ENCODE data around the gene ITPRIPL2. TPM values are rescaled to one million over a fixed set of nuclear protein-coding genes. Genes with fewer than 3 reads are reported as not detected.

ITPRIPL2 gene
- total and polyA plus RNA-seq, 2 of the 13 experiments (the other 11 are each of a cell fraction or from before 2014, with no cell fraction given): 5.9 to 12.6 TPM

GRCh38 chr16:19086322-19087199 is 27.2 kb upstream of the ITPRIPL2 start (continued):
- TF ChIP-seq ZNF83 (CRISPR knock-in tag; IDR thresholded peaks at IDR 0.05; ENCODE audit: borderline replicate concordance) (peak; percentile 58; the same call in 1 of the 2 replicates), YY1 (IDR thresholded peaks at IDR 0.05; ENCODE audit: insufficient read depth, insufficient replicate concordance, low read depth, low read length) (peak; percentile 78), IKZF4 (CRISPR knock-in tag; IDR thresholded peaks at IDR 0.05; ENCODE audit: borderline replicate concordance, low read depth, not compliant biosample characterization) (peak; percentile 28), NCOA5 (CRISPR knock-in tag; IDR thresholded peaks at IDR 0.05) (no peak), MED13 (CRISPR knock-in tag; IDR thresholded peaks at IDR 0.05) (peak; percentile 39; the same call in 1 of the 2 replicates), IRX3 (CRISPR knock-in tag; IDR thresholded peaks at IDR 0.05; ENCODE audit: borderline replicate concordance, low read depth) (0 out of 2 replicates have a peak, but pooled peaks have one; percentile 31), CREM (IDR thresholded peaks at IDR 0.05) (no peak), CREM (CRISPR knock-in tag; IDR thresholded peaks at IDR 0.05) (no peak), ZNF788 (CRISPR knock-in tag; IDR thresholded peaks at IDR 0.05; ENCODE audit: borderline replicate concordance) (peak; percentile 93; the same call in 1 of the 2 replicates), FLYWCH1 (CRISPR knock-in tag; IDR thresholded peaks at IDR 0.05) (no peak), REXO4 (CRISPR knock-in tag; IDR thresholded peaks at IDR 0.05; ENCODE audit: borderline replicate concordance) (no peak), MNT (IDR thresholded peaks at IDR 0.05) (no peak), ELF3 (CRISPR knock-in tag; IDR thresholded peaks at IDR 0.05) (peak; percentile 88), HDAC2 (CRISPR knock-in tag; IDR thresholded peaks at IDR 0.05) (peak; percentile 84), MTF2 (CRISPR knock-in tag; IDR thresholded peaks at IDR 0.05; ENCODE audit: borderline replicate concordance) (peak; percentile 83), ZNF382 (CRISPR knock-in tag; IDR thresholded peaks at IDR 0.05; ENCODE audit: borderline replicate concordance) (no peak), SP5 (CRISPR knock-in tag; IDR thresholded peaks at IDR 0.05; ENCODE audit: borderline replicate concordance, low read depth) (no peak), CCAR2 (optimal IDR thresholded peaks at IDR 0.05; ENCODE audit: low read depth, low read length) (no peak), DPF2 (CRISPR knock-in tag; IDR thresholded peaks at IDR 0.05; ENCODE audit: borderline replicate concordance, low read depth) (no peak; the same call in 1 of the 2 replicates), SALL2 (CRISPR knock-in tag; IDR thresholded peaks at IDR 0.05) (peak; percentile 94), ZNF746 (CRISPR knock-in tag; IDR thresholded peaks at IDR 0.05) (no peak), ESRRA (CRISPR knock-in tag; IDR thresholded peaks at IDR 0.05; ENCODE audit: low read depth) (peak; percentile 99), ZFP36L1 (CRISPR knock-in tag; IDR thresholded peaks at IDR 0.05) (no peak)
- TF ChIP-seq, protein P1, sequence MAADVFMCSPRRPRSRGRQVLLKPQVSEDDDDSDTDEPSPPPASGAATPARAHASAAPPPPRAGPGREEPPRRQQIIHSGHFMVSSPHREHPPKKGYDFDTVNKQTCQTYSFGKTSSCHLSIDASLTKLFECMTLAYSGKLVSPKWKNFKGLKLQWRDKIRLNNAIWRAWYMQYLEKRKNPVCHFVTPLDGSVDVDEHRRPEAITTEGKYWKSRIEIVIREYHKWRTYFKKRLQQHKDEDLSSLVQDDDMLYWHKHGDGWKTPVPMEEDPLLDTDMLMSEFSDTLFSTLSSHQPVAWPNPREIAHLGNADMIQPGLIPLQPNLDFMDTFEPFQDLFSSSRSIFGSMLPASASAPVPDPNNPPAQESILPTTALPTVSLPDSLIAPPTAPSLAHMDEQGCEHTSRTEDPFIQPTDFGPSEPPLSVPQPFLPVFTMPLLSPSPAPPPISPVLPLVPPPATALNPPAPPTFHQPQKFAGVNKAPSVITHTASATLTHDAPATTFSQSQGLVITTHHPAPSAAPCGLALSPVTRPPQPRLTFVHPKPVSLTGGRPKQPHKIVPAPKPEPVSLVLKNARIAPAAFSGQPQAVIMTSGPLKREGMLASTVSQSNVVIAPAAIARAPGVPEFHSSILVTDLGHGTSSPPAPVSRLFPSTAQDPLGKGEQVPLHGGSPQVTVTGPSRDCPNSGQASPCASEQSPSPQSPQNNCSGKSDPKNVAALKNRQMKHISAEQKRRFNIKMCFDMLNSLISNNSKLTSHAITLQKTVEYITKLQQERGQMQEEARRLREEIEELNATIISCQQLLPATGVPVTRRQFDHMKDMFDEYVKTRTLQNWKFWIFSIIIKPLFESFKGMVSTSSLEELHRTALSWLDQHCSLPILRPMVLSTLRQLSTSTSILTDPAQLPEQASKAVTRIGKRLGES (CRISPR knock-in tag; IDR thresholded peaks at IDR 0.05; ENCODE audit: borderline replicate concordance): peak; percentile 69; the same call in 1 of the 2 replicates
- TF ChIP-seq, protein P2, sequence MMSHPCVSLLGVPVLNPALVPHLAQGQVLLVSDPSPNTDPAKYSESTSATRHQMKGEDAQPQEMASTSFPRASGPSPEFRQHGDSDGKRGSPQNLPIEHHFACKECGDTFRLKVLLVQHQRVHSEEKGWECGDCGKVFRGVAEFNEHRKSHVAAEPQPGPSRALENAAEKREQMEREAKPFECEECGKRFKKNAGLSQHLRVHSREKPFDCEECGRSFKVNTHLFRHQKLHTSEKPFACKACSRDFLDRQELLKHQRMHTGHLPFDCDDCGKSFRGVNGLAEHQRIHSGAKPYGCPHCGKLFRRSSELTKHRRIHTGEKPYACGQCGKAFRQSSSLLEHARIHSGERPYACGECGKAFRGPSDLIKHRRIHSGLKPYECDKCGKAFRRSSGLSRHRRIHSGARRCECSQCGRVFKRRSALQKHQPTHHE (CRISPR knock-in tag; IDR thresholded peaks at IDR 0.05; ENCODE audit: borderline replicate concordance): peak; percentile 86

All from HepG2 (cell line).